ENCODE measurements around the gene TAF13.

TAF13 gene

DNA sequence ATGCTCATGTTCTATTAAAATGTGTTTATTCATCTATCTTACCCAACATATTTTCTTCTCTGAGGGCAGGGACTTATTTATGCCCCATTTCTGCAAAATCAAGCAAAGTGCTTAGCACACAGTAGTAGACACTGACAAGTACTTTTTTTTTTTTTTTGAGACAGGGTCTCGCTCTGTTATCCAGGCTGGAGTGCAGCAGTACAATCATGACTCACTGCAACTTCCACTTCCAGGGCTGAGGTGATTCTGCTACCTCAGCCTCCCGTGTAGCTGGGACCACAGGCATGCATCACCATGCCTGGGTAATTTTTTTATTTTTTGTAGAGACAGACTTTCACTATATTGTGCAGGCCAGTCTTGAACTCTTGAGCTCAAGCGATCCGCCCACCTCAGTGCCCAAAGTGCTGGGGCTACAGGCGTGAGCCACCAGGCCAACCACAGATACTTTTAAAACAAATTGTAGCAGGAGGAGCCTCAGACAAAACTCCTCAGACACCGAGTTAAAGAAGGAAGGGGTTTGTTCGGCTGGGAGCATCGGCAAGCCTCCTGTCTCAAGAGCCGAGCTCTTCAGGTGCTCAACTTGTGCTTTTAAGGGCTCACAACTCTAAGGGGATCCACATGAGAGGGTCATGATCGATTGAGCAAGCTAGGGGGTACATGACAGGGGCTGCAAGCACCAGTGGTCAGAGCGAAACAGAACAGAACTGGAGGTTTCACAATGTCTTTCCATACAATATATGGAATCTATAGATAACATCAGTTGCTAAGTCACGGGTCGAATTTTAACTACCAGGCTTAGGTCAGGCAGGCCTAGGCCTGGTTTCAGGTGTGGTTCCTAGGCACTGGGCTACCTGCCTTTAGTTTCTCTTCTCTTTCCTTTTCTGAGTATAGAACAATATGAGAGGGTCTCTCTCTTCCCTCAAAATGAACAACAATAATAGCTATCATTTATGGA, 9.0 kb upstream of the TAF13 start:
- TF ChIP-seq, protein P1, sequence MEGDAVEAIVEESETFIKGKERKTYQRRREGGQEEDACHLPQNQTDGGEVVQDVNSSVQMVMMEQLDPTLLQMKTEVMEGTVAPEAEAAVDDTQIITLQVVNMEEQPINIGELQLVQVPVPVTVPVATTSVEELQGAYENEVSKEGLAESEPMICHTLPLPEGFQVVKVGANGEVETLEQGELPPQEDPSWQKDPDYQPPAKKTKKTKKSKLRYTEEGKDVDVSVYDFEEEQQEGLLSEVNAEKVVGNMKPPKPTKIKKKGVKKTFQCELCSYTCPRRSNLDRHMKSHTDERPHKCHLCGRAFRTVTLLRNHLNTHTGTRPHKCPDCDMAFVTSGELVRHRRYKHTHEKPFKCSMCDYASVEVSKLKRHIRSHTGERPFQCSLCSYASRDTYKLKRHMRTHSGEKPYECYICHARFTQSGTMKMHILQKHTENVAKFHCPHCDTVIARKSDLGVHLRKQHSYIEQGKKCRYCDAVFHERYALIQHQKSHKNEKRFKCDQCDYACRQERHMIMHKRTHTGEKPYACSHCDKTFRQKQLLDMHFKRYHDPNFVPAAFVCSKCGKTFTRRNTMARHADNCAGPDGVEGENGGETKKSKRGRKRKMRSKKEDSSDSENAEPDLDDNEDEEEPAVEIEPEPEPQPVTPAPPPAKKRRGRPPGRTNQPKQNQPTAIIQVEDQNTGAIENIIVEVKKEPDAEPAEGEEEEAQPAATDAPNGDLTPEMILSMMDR (IDR thresholded peaks at IDR 0.05; ENCODE audit: insufficient read depth, low read depth, low read length, missing control alignments), result no peak
- no peak overlapping the region for H3K4me3 ChIP-seq (ENCODE audit: low read length)
- DNase-seq (ENCODE audit: low read depth), result peak; percentile 33

DNA sequence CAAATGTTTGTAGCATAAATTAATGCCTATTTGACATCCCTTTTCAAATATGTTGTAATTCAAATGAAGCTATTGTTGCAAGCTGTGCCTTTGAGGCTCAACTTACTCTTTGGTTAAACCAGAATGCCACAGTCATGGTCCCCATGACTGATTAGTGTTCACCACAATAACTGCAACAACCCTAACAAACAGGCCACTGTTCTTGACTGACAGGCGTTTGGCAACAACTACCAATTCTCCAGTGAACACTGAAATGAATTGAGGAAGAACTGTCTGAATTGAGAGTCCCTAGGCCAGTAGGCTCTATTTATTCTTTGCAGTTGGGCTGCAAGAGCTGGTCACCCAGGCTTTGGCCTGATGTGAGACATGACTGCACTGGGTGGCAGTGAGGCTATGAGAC, 8.1 kb upstream of the TAF13 start:
- TF ChIP-seq, protein P1 (IDR thresholded peaks at IDR 0.05; ENCODE audit: insufficient read depth, low read depth, low read length, missing control alignments), result no peak
- DNase-seq (ENCODE audit: low read depth), result no peak
- no peak overlapping the region for H3K4me3 ChIP-seq (ENCODE audit: low read length)

DNA sequence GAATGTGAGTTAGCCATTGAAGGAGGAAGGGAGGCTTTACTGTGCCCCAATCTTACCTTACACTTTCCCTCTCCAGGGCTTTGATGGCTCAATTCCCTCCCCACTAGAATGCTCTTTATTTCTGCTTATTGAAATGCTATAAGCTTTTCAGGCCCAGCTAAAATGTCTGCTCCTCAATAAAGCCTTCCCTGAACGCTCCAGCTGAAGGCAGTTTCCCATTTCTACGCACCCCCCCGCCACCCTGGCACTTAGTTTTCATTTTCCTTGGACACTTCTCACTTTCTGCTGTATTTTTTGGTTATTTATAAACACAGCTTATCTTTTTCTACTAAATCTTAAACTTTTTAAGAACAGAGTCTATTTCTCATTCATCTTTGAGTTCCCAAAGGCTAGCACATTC, 7.7 kb upstream of the TAF13 start:
- TF ChIP-seq, protein P1 (IDR thresholded peaks at IDR 0.05; ENCODE audit: insufficient read depth, low read depth, low read length, missing control alignments), result no peak
- H3K4me3 ChIP-seq (ENCODE audit: low read length), result no peak overlapping the region
- DNase-seq (ENCODE audit: low read depth), result no peak

DNA sequence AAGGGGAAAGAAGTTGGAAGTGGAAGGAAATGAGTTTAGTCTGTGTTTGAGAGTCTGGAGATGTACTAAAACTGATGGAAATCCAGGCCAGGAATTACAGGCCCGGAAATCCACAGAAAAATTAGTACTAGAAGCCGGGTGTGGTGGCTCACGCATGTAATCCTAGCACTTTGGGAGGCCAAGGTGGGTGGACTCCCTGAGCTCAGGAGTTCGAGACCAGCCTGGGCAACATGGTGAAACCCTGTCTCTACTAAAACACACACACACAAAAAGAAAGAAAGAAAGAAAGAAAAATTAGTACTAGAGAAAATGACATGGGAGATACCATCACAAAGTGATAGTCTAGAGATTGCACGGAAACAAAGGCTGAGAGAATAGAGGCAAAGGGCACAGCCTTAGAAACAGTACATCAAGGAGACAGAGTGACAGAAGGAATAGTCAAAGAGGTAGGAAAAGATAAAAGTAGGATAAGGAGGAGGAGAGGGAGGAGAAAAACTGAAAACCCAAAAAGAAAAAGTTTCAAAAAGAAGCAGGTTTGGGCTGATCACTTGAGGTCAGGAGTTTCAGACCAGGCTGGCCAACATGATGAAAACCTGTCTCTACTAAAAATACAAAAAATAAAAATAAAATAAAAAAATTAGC, 4.8 kb upstream of the TAF13 start:
- H3K4me3 ChIP-seq (ENCODE audit: low read length), result no peak overlapping the region
- no peak for DNase-seq (ENCODE audit: low read depth)
- TF ChIP-seq, protein P1 (IDR thresholded peaks at IDR 0.05; ENCODE audit: insufficient read depth, low read depth, low read length, missing control alignments), result no peak

DNA sequence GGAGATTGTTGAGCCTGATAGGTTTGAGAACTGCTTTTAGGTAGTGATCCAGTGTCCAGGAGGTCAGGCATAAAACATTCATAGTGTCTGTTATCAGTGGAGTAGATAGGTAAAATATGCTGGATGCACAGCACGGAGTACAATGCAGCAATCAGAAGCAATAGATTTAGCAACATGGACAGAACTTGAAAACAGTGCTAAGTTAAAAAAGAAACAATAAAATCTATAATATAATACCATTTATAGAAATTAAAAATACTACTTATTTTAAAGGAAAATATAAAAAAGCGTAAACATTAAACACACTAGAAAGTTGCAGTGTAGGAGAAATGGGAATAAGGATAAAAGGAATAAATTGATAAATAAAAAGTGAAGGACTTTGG, 3.4 kb upstream of the TAF13 start:
- no peak for DNase-seq (ENCODE audit: low read depth)
- H3K4me3 ChIP-seq (ENCODE audit: low read length), result no peak overlapping the region
- TF ChIP-seq, protein P1 (IDR thresholded peaks at IDR 0.05; ENCODE audit: insufficient read depth, low read depth, low read length, missing control alignments), result no peak

DNA sequence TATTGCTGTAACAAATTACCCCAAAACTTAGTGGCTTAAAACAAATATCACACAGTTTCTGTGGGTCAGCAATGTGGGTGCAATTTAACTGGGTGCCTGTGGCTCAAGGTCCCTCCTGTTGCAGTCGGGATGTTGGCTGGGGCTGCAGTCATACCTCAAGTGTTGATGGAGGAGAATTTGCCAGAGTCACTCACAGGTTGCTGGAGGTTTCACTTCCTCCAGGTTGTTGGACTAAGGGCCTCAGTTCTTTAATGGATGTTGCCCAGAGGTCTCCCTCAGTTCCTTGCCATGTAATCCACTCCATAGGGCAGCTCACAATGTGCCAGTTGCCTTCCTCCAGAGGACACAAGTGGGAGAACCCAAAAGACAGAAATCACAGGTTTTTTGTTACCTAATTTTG, 2.5 kb upstream of the TAF13 start:
- TF ChIP-seq, protein P1 (IDR thresholded peaks at IDR 0.05; ENCODE audit: insufficient read depth, low read depth, low read length, missing control alignments), result no peak
- DNase-seq (ENCODE audit: low read depth), result no peak

More for the DNA sequence above, 2.5 kb upstream of the TAF13 start:
- no peak overlapping the region for H3K4me3 ChIP-seq (ENCODE audit: low read length)

Data from epithelial cell of esophagus (primary cell).